AG04449 (cell line): Measurements from ENCODE around the gene ARHGAP26.

Experiments
- CTCF ChIA-PET: fragments of 350-600 bp; formaldehyde crosslinking; extraction: SDS; loops from one replicate; lab custom pipeline; 2021; ENCODE audit warnings: antibody characterized with exemption; lab: Yijun Ruan, JAX
- POLR2A ChIA-PET: fragments of 400-600, 350-600 bp; formaldehyde crosslinking; extraction: SDS; loops from one replicate; lab custom pipeline; 2020; ENCODE audit warnings: antibody characterized with exemption, inconsistent platforms; lab: Yijun Ruan, JAX
- DNase-seq: peaks from one replicate; pipeline ENCODE4 v3.0.0-alpha.2; 2010; ENCODE audit warnings: low read depth, low spot score
- H3K4me3 ChIP-seq: 2 replicates; pipeline ENCODE4 v1.5.1; 2011; ENCODE audit warnings: low read depth, mild to moderate bottlenecking, control low read depth, low read length
- CTCF ChIP-seq: IDR thresholded peaks from one replicate; pipeline ENCODE4 v1.5.1; 2011; ENCODE audit warnings: mild to moderate bottlenecking, moderate library complexity, low read length, control low read depth, inconsistent platforms; ENCODE audit not compliant: insufficient read depth; ENCODE audit errors: missing control alignments

The ARHGAP26 gene

DNA sequence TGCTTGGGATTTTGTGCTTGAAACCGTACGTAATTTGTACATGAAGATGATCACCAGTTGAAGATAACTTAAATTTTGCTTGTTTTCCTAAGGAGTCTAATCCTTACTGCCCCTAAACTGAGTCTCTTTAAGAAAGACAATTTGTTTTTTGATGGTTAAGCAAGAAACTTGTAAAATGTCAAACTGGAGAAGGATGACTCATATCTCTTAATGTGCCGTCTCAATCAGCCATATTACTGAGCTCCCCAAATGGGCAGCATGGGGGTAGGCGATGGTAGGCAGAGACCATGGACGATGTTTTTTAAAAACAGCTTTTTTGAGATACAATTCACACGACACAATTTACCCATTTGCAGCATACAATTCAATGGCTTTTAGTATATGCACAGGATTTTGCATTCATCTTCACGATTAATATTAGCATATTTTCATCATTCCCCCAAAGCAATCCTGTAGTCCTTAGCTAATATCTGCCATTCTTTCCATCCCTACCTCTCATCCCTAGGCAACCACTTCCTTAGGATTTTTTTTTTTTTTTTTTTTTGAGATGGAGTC is 14.3 kb downstream of the ARHGAP26 start:
- no peak for DNase-seq
- POLR2A ChIA-PET = interaction anchor here (1.5 kb wide), 1 partner anchor 14 kb away, joined by 5 read pairs; the partner anchor contains the start of gene ARHGAP26

GRCh38 chr5:142785206-142785605 is 15.0 kb downstream of the ARHGAP26 start:
- DNase-seq = no peak
- CTCF ChIA-PET = interaction anchor here (0.6 to 2.9 kb wide), 7 partner anchors 10 to 144 kb away, joined by 3 to 20 read pairs (median 4); partner anchors contain the start of gene ARHGAP26
- POLR2A ChIA-PET = no interaction called here

More for the DNA sequence above, 14.3 kb downstream of the ARHGAP26 start:
- no peak for TF ChIP-seq CTCF
- H3K4me3 ChIP-seq = no peak overlapping the region
- CTCF ChIA-PET = interaction anchor here (0.8 to 2.9 kb wide), 8 partner anchors 10 to 82 kb away, joined by 3 to 20 read pairs (median 6); partner anchors contain the start of gene ARHGAP26

GRCh38 chr5:142789206-142789605 is 19.0 kb downstream of the ARHGAP26 start:
- no peak for DNase-seq
- CTCF ChIA-PET = no interaction called here
- no peak overlapping the region for H3K4me3 ChIP-seq
- no peak for TF ChIP-seq CTCF
- POLR2A ChIA-PET = no interaction called here

More at GRCh38 chr5:142785206-142785605, 15.0 kb downstream of the ARHGAP26 start:
- TF ChIP-seq CTCF = no peak
- H3K4me3 ChIP-seq = no peak overlapping the region

GRCh38 chr5:142792012-142792864 is 22.1 kb downstream of the ARHGAP26 start:
- no peak for TF ChIP-seq CTCF
- ChIA-PET CTCF (no interaction called here), POLR2A (no interaction called here)
- no peak overlapping the region for H3K4me3 ChIP-seq
- DNase-seq = no peak

DNA sequence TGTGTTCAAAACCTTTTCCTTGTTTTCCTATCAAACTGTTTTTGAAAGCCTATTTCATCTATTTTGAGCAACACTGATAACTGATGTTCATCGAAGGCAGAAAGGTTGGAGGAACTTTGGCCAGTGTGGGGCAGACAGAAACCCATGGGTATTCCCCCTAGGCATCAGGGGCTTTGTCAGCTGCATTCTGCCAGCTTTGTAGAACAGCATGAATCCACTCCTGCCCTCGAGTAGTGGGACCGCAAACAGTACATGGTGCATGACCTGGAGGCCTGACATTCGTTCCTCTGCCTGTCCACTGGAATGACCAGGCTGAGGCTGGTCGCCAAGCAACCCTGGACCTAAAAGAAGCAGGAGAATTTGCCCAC is 22.7 kb downstream of the ARHGAP26 start:
- POLR2A ChIA-PET = no interaction called here
- no peak overlapping the region for H3K4me3 ChIP-seq
- TF ChIP-seq CTCF = no peak
- CTCF ChIA-PET = no interaction called here
- no peak for DNase-seq

GRCh38 chr5:142794537-142794936 is 24.4 kb downstream of the ARHGAP26 start:
- H3K4me3 ChIP-seq = no peak overlapping the region
- CTCF ChIA-PET = interaction anchor here (1.0 kb wide), 1 partner anchor 10 kb away, joined by 3 read pairs; no protein-coding TSS in a partner anchor
- no peak for DNase-seq
- POLR2A ChIA-PET = no interaction called here
- no peak for TF ChIP-seq CTCF
